Measurements from ENCODE around the gene UBXN1.

DNA sequence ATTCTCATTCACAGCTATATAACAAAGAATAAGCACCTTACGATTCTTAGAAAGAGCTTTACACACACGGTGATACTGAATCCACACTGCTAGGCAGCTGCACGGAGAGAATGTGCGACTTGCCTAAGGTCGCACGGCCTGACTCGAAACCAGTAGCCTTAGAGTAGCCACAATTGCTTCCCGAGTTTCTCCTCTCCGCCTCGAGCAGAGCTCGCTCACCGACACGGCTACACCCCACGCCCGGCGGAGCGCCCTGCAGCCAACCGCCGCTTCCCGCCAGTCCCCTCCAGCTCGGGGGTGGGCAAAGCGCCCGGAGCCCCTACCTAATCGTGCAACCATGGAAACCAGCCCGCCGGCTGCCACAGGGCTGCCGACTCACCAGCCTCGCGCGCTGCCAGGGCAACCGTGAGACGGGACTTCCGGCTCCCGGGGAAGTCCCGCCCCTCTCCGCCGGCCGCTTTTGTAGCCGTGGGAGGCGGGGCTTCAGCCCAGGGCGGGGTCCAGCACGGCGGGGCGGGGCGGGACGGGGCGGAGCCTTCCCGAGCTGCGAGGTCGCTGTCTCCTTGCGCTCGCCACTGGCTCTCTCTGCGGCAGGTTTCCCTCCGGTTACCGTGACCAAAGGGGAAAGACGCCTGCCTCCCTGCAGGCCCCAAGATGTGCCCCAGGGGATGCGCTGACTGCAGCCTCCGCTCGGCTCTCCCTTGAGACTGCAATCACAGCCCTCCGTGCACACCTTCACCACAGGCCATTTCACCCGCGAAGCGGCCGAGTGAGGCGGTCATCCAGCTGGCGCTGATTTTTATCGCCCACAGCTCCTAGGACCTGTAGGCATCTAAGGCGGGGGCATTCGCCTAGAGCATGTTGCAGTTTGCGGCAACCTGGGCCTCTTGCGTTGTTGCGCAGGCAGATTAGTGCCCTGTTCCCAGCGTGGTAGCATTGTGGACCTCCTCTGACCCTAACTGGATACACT, 27.3 kb upstream of the UBXN1 start:
- TF ChIP-seq BHLHE40 (IDR thresholded peaks at IDR 0.05; ENCODE audit: borderline replicate concordance) (no peak), SUZ12 (IDR thresholded peaks at IDR 0.05) (no peak), ZNF384 (IDR thresholded peaks at IDR 0.05) (no peak), SP1 (IDR thresholded peaks at IDR 0.05) (no peak), TARDBP (IDR thresholded peaks at IDR 0.05) (no peak), NFRKB (IDR thresholded peaks at IDR 0.05) (no peak), LEF1 (IDR thresholded peaks at IDR 0.05; ENCODE audit: borderline replicate concordance) (no peak), FOXM1 (IDR thresholded peaks at IDR 0.05; ENCODE audit: borderline replicate concordance) (no peak), FOXK2 (IDR thresholded peaks at IDR 0.05) (no peak), ELF4 (IDR thresholded peaks at IDR 0.05) (peak; percentile 43; the same call in 1 of the 2 replicates), FOXA1 (IDR thresholded peaks at IDR 0.05) (no peak)

All from HEK293T (cell line).